ENCODE results near the gene KIAA0040.

DNA sequence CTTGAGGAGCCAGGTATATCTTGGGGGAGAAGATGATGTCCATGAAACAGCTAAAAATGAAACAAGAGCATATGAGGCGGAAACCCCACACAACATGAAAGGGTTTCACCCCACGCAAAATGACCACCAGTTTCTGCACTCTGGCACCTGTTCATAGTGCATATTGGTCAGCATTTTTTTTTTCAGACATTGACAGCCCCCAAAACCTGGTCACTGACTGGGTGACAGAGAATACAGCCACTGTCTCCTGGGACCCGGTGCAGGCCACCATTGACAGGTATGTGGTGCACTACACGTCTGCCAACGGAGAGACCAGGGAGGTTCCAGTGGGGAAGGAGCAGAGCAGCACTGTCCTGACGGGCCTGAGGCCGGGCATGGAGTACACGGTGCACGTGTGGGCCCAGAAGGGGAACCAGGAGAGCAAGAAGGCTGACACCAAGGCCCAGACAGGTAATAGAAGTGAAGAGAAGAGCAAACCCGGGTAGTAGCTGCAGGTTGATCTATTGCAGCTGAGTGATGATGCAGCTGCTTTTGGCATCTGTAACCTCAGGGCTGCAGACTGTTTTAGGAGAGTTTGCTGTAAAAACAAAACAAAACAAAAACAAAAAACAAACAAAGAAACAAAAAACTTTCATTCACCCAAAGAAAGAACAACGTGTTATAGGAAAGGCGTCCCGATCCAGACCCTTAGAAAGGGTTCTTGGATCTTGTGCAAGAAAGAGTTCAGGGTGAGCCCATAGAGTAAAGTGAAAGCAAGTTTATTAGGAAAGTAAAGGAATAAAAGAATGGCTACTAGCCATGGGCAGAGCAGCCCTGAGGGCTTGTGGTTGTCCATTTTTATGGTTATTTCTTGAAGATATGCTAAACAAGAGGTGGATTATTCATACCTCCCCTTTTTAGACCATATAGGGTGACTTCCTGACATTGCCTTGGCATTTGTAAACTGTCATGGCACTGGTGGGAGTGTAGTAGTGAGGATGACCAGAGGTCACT lies 73.9 kb downstream of the KIAA0040 start:
- TF ChIP-seq, protein P1, sequence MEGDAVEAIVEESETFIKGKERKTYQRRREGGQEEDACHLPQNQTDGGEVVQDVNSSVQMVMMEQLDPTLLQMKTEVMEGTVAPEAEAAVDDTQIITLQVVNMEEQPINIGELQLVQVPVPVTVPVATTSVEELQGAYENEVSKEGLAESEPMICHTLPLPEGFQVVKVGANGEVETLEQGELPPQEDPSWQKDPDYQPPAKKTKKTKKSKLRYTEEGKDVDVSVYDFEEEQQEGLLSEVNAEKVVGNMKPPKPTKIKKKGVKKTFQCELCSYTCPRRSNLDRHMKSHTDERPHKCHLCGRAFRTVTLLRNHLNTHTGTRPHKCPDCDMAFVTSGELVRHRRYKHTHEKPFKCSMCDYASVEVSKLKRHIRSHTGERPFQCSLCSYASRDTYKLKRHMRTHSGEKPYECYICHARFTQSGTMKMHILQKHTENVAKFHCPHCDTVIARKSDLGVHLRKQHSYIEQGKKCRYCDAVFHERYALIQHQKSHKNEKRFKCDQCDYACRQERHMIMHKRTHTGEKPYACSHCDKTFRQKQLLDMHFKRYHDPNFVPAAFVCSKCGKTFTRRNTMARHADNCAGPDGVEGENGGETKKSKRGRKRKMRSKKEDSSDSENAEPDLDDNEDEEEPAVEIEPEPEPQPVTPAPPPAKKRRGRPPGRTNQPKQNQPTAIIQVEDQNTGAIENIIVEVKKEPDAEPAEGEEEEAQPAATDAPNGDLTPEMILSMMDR (IDR thresholded peaks at IDR 0.05), result no peak
- TF ChIP-seq POLR2A (IDR thresholded peaks at IDR 0.05), result no peak
